Skeletal muscle tissue (tissue), 4 donors: ENCODE results near the gene UBQLN1. TPM values are rescaled to one million over a fixed set of nuclear protein-coding genes. Genes with fewer than 3 reads are reported as not detected.

Experiments
- H3K27ac ChIP-seq: one replicate; pipeline ENCODE4 v1.7.0; 2013; ENCODE audit warnings: mild to moderate bottlenecking, low read depth, low read length, inconsistent platforms
- H3K27me3 ChIP-seq, 3 donors: one replicate each; pipeline ENCODE4 v1.7.0; 2013; ENCODE audit warnings: low read length in 3 of 3; ENCODE audit not compliant: control insufficient read depth in 3 of 3, insufficient read depth in 3 of 3
- H3K36me3 ChIP-seq, 3 donors: one replicate each; pipeline ENCODE4 v1.7.0; 2013; ENCODE audit warnings: low read length in 3 of 3; ENCODE audit not compliant: control insufficient read depth in 3 of 3, insufficient read depth in 3 of 3
- H3K4me1 ChIP-seq, 3 donors: one replicate each; pipeline ENCODE4 v1.7.0; 2013; ENCODE audit warnings: low read length in 3 of 3, mild to moderate bottlenecking in 3 of 3; ENCODE audit not compliant: control insufficient read depth in 3 of 3, insufficient read depth in 3 of 3
- H3K4me3 ChIP-seq, 3 donors: one replicate each; pipeline ENCODE4 v1.7.0; 2013; ENCODE audit warnings: low read length in 3 of 3
- H3K9ac ChIP-seq, 3 donors: one replicate each; pipeline ENCODE4 v1.7.0; 2013; ENCODE audit warnings: low read length in 3 of 3, mild to moderate bottlenecking in 3 of 3, moderate library complexity in 2 of 3, low read depth in 1 of 3
- H3K9me3 ChIP-seq, 3 donors: one replicate each; pipeline ENCODE4 v1.7.0; 2013; ENCODE audit warnings: low read length in 3 of 3; ENCODE audit not compliant: control insufficient read depth in 3 of 3
- total RNA-seq: library from RNA; depleted of rRNA; stranded (reverse); fragments of >200 nt; gene quantifications from one replicate; pipeline ENCODE4 v1.2.3, GENCODE V29; 2014
- donor health status: Osteomylitis.

UBQLN1 gene
- total RNA-seq, 1 donor from 2014 or later = 92.4 TPM

DNA sequence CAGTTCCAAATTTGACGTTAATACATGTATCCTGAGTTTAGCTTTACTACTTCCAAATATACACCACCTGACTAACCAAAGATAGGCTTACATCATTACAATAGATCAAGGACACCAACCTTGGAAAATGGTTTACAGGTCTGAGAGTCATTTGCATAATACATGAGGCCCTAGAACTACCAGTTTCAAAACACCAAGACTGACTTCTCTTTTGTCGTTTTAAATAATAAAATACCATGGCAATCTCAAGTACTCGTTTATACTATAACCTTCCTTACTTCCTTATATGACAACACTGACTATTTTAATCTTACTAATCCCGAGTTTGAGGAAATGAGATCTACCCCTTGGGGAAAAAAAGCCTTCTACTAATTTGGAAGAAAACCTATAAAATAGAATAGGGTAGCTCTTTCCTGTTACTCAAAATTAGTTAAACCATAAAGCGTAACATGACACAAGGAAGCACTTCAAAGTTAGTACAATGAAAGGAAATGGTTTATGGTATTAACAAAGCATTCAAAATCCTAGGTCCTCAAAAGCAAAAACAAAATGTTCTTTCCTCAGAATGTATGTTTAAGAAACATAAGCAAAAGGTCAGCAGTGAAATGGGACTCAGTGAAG lies 42.1 kb downstream of the UBQLN1 start:
- H3K9me3 ChIP-seq = no peaks in the 10 kb centered on the region
- peaks cover 9 to 44% (median 35%) of the 10 kb centered on the region in 3 donors for H3K36me3 ChIP-seq
- no peaks in the 10 kb centered on the region for H3K27me3 ChIP-seq
- no peak overlapping the region for H3K4me3 ChIP-seq
- H3K4me1 ChIP-seq = no peaks in the 10 kb centered on the region
- no peak overlapping the region for H3K27ac ChIP-seq
- no peak overlapping the region for H3K9ac ChIP-seq

DNA sequence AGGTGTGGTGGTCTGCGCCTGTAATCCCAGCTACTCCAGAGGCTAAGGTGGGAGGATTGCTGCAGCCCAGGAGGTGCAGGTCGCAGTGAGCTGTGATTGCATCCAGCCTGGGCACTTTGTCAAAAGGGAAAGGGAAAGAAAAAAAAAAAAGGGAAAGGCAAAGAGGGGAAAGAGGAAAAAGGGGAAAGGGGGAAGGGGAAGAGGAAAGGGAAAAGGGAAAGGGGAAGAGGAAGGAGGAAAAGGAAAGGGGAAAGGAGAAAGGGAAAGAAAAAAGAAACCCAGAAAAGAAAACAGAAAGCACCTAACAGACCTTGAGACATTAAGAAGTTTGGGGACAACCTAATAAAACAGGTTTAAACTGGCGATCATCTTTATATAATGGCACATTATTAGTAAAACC lies 44.8 kb downstream of the UBQLN1 start:
- H3K27ac ChIP-seq = no peak overlapping the region
- no peak overlapping the region for H3K4me3 ChIP-seq
- H3K9ac ChIP-seq = no peak overlapping the region
- no peaks in the 10 kb centered on the region for H3K9me3 ChIP-seq
- H3K36me3 ChIP-seq = peaks cover 22 to 51% (median 37%) of the 10 kb centered on the region in 3 donors
- no peaks in the 10 kb centered on the region for H3K27me3 ChIP-seq
- no peaks in the 10 kb centered on the region for H3K4me1 ChIP-seq

DNA sequence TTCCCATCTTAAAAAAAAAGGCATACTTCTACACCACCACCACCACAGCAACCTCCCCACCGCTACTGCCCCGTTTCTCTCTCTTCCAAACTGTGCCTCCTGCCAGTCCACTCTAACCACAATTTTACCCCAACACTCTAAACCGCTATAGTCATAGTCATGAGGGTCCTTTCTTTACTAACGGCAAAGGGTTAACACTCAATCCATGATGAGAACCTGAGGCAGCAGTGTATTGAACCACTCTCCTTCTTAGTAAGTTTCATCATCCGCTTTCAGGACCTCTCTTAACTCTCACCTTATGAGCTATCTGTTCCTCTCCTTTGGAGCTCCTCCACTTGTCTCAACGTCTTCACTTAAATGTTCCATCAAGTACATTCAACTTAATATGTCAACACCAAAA lies 50.8 kb downstream of the UBQLN1 start:
- no peak overlapping the region for H3K27ac ChIP-seq
- H3K4me3 ChIP-seq = no peak overlapping the region
- H3K9ac ChIP-seq = no peak overlapping the region
- H3K27me3 ChIP-seq = no peaks in the 10 kb centered on the region
- H3K36me3 ChIP-seq = peaks cover 26 to 53% (median 47%) of the 10 kb centered on the region in 3 donors
- no peaks in the 10 kb centered on the region for H3K9me3 ChIP-seq
- H3K4me1 ChIP-seq = no peaks in the 10 kb centered on the region

DNA sequence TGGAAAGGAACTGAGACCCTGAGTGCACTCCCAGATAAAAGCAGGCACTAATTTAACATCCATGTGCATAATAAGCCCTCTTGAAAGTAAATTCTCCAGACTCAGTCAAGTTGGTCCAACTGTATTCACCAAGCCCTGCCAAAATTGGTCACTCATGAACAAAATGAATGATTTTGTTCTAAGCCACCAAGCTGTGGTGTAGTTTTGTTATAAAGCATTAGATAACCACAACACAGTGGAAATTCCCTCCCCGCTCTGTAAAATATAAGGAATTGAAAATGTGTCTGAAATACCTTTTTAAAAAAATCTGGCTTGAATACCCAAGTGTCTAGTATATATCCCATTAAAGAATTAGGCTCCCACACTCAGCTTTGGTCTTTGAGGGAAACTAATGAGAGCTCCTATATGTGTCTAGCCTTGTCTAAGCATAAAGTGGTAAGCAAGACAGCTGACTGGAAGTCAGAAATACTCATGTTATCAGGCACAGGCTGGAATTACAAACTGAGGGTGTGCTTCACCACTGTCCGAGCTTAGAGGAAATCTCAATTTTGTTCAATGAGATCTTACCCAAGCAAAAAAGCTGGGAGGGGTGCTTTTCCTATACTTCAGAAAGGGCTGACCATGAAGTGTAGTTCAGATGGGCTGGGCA lies 51.6 kb downstream of the UBQLN1 start:
- Histone ChIP-seq H3K9ac (no peak overlapping the region), H3K27ac (no peak overlapping the region), H3K27me3 (no peaks in the 10 kb centered on the region), H3K36me3 (peaks cover 26 to 48% (median 47%) of the 10 kb centered on the region in 3 donors), H3K9me3 (no peaks in the 10 kb centered on the region), H3K4me1 (no peaks in the 10 kb centered on the region), H3K4me3 (no peak overlapping the region)

DNA sequence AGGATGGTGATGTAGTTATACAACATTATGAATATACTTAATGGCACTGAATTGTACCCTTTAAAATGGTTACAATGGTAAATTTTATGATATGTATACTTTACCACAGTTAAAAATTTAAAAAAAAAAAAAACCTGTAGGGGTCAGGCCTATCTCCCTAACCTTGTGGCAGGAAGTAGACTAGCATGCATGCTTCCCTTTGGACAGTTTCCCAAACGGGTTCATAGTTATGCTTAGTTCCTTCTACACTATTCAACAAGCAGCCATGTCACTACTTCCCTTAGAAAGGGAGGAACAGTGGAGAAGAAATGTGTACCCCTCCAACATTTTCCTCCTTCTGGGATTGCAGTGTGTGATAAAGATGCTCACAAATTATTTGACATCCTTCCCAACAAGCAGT lies 52.3 kb downstream of the UBQLN1 start:
- Histone ChIP-seq H3K4me3 (no peak overlapping the region), H3K9me3 (no peaks in the 10 kb centered on the region), H3K27ac (no peak overlapping the region), H3K36me3 (peaks cover 28 to 46% (median 44%) of the 10 kb centered on the region in 3 donors), H3K9ac (no peak overlapping the region), H3K27me3 (no peaks in the 10 kb centered on the region), H3K4me1 (no peaks in the 10 kb centered on the region)

DNA sequence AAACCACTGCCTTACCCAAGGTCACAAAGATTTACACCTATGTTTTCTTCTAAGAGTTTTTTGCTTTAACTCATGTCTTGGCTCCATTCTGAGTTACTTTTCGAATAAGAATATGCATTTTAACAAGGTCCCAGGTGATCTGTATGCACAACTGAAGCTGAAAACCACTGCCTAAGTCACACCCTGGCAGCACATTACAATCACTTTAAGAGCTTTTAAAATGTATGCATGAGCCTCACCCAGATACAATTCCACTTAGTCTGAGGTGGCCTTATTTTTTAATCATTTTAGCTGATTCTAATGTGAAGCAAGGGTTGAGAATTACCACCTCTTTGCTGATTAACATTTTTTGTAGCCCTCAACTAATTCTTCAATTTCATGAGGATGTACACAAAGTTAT lies 55.3 kb downstream of the UBQLN1 start:
- Histone ChIP-seq H3K9me3 (no peaks in the 10 kb centered on the region), H3K36me3 (peaks cover 16 to 40% (median 35%) of the 10 kb centered on the region in 3 donors), H3K27ac (no peak overlapping the region), H3K9ac (no peak overlapping the region), H3K4me3 (no peak overlapping the region), H3K4me1 (no peaks in the 10 kb centered on the region), H3K27me3 (no peaks in the 10 kb centered on the region)

DNA sequence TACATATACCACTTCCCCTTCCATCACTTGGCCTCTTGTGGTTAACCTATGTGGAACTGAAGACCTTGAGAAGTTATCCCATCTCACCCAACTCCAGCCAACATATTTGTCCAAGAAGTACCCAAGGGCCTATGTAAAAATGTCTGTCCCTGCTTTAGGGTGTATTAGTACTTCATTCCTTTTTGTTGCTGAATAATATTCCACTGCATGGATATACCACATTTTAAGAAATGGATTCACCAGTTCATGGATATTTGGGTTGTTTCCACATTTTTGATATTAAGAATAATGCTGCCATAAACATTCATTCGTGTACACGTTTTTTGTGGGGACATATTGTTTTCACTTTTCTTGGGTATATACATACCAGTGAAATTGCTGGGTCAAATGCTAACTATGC lies 56.2 kb downstream of the UBQLN1 start:
- Histone ChIP-seq H3K9me3 (no peaks in the 10 kb centered on the region), H3K36me3 (peaks cover 18 to 33% (median 27%) of the 10 kb centered on the region in 3 donors), H3K4me3 (no peak overlapping the region), H3K4me1 (no peaks in the 10 kb centered on the region), H3K27me3 (no peaks in the 10 kb centered on the region), H3K27ac (no peak overlapping the region), H3K9ac (no peak overlapping the region)

DNA sequence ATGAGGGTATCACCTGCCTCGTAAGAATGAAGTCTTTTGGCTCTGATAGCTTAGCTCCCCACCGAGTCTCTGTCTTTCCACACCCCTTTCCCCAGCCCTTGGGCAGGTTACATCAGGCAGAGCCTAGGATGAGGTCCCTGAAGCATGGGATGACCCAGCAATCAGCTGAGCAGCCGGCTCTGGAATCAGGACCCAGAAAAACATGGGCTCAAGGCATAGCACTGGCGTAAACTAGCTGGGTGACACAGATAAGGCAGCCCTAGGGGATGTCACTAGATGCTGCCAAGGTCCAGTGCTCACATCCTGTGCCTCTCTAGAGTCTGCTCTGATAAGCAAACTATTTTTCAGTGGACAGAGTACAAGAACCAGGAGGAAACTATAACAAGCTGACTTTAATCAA lies 58.2 kb downstream of the UBQLN1 start:
- no peak overlapping the region for H3K27ac ChIP-seq
- H3K9ac ChIP-seq = no peak overlapping the region
- peaks cover 24 to 29% (median 27%) of the 10 kb centered on the region in 3 donors for H3K36me3 ChIP-seq

DNA sequence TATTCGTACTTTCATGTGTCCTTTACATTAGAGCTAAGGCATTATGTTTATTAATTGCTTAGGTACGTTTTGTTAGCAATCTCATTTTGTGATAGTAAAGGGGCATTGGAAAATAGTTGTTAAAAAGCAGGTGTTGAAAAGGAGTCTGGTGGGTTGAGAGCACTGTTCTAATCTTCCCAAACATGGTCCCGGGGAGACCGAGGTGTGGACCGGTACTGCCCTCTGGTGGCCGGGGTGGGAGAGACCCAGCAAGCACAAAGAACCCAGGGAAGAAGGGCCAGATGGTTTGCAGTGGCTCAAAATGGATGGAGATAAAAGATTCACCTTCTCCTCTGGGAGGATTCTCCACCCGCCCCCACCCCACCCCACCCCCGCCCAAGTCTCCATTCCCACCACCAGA lies 58.7 kb downstream of the UBQLN1 start:
- H3K27ac ChIP-seq = no peak overlapping the region
- H3K4me3 ChIP-seq = no peak overlapping the region
- no peak overlapping the region for H3K9ac ChIP-seq
- H3K36me3 ChIP-seq = peaks cover 24 to 29% (median 24%) of the 10 kb centered on the region in 3 donors
- no peaks in the 10 kb centered on the region for H3K4me1 ChIP-seq
- H3K9me3 ChIP-seq = no peaks in the 10 kb centered on the region
- no peaks in the 10 kb centered on the region for H3K27me3 ChIP-seq

More for the DNA sequence above, 58.2 kb downstream of the UBQLN1 start:
- no peaks in the 10 kb centered on the region for H3K4me1 ChIP-seq
- H3K9me3 ChIP-seq = no peaks in the 10 kb centered on the region
- no peaks in the 10 kb centered on the region for H3K27me3 ChIP-seq
- no peak overlapping the region for H3K4me3 ChIP-seq

DNA sequence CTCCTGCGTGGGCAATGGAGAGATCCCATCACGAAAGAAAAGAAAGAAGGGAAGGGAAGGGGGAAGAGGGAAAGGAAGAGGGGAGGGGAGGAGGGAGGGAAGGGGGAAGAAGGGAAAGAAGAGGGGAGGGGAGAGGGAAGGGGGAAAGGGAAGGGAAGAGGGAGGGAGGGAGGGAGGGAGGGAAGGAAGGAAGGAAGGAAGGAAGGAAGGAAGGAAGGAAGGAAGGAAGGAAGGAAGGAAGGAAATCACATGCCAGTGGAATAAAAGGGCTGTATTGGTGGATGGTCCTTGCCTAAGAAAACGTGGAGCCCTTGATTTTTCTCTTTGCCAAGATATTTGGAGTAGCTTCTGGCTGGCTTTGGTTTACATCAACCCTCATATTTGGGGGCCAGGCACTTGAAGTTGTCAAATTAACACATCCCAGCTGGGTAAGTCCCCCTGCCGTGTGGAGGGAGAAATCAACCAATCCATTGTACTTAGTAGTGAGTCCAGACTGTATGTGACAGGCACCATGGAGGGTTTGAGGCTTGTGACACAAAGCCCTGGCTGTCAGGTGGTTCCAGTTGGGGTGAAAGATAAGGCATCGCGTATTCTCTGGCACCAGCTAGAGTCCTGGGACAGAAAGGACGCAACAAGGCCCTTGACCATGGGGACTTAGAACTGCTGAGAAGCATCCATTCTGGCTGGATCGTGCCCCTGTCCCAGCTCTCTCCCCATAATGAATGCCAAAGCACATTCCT lies 61.1 kb downstream of the UBQLN1 start:
- H3K27ac ChIP-seq = no peak overlapping the region
- H3K36me3 ChIP-seq = peaks cover 18 to 23% (median 20%) of the 10 kb centered on the region in 3 donors
- H3K4me1 ChIP-seq = no peaks in the 10 kb centered on the region
- H3K9me3 ChIP-seq = no peaks in the 10 kb centered on the region
- H3K27me3 ChIP-seq = no peaks in the 10 kb centered on the region
- no peak overlapping the region for H3K9ac ChIP-seq
- no peak overlapping the region for H3K4me3 ChIP-seq
